ENCODE results near the gene FAP. TPM values are rescaled to one million over a fixed set of nuclear protein-coding genes. Genes with fewer than 3 reads are reported as not detected.

The FAP gene
- total and polyA plus RNA-seq, 9 of the 15 experiments (the other 6 are each of a cell fraction or from before 2014, with no cell fraction given), result not detected

DNA sequence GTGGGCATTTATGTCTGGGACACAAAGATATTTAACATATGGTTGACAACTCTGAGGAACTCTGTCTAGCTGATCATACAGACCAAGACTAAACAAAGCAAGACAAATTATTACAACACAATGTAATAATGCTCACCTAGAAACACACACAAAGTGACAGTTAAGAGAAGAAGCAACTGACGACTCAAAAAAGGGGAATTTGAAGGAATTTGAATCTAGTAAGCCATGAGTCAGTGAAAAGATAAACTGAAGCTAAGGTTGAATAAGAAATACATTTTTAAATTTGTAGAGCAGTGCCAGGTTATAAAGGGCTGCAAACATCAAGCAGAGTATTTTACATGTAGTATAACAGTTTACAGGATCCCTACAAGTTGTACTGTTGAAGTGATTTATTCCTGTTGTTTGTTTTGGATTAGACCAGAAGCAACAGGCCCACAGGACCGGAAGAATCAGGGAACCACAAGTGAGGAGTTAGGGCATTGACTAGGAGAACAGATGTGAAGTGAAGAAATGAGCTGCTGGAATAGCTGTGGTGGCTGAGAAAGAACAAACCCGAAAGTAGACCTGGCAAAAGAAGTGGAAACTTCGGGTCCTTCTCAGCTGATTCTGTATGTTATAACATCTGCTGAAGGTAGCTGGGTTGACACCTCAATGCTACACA lies 39.6 kb upstream of the FAP start:
- Histone ChIP-seq H3K4me1 (replicated peaks in 1 of 2; ENCODE audit: control insufficient read depth in 2 of 2, insufficient read depth in 2 of 2, low read length in 2 of 2) (no peaks in the 10 kb centered on the region), H3K4me3 (no peak overlapping the region), H4K20me1 (replicated peaks; ENCODE audit: control insufficient read depth, insufficient read depth, low read length) (no peaks in the 10 kb centered on the region), H3K9me3 (replicated peaks; ENCODE audit: control insufficient read depth, insufficient read depth, low read depth, low read length) (no peaks in the 10 kb centered on the region), H2AFZ (ENCODE audit: low read depth, low read length) (no peak overlapping the region), H3K27ac (ENCODE audit: extremely low read depth, low read depth, low read length) (no peak overlapping the region), H3K27me3 (ENCODE audit: control insufficient read depth in 2 of 2, insufficient read depth in 2 of 2, low read length in 2 of 2) (no peaks in the 10 kb centered on the region), H3K36me3 (ENCODE audit: control insufficient read depth, insufficient read depth, low read length) (no peaks in the 10 kb centered on the region), H3K9ac (ENCODE audit: insufficient read depth in 1 of 2, low read depth in 2 of 2, low read length in 2 of 2) (no peak overlapping the region), H3K79me2 (ENCODE audit: control insufficient read depth, insufficient read depth, low read length) (no peaks in the 10 kb centered on the region), H3K9me1 (ENCODE audit: control insufficient read depth, insufficient read depth, low read length) (no peaks in the 10 kb centered on the region), H3K4me2 (ENCODE audit: insufficient read depth, low read length) (no peak overlapping the region)
- intact Hi-C loops (cut with micrococcal nuclease) (no loop called here), in situ Hi-C loops (cut with MboI) (no loop called here)
- ChIA-PET POLR2A (no interaction called here), CTCF (ENCODE audit: low intra/inter-chr PET ratio) (no interaction called here)
- WGBS (ENCODE audit: insufficient coverage, low coverage, missing lambda C conversion rate), result 0% methylated on average over 4 of the region's 4 CpGs
- FAIRE-seq, result no peak
- BruUV-seq (replicated peaks), result no TSS peak
- no peak for DNase-seq (ENCODE audit: extremely low read depth in 1 of 4, low spot score in 3 of 4)
- ATAC-seq, result no peak
- no peak for TF ChIP-seq CHD1 (IDR thresholded peaks at IDR 0.05; ENCODE audit: low read length)
- TF ChIP-seq, protein P1, sequence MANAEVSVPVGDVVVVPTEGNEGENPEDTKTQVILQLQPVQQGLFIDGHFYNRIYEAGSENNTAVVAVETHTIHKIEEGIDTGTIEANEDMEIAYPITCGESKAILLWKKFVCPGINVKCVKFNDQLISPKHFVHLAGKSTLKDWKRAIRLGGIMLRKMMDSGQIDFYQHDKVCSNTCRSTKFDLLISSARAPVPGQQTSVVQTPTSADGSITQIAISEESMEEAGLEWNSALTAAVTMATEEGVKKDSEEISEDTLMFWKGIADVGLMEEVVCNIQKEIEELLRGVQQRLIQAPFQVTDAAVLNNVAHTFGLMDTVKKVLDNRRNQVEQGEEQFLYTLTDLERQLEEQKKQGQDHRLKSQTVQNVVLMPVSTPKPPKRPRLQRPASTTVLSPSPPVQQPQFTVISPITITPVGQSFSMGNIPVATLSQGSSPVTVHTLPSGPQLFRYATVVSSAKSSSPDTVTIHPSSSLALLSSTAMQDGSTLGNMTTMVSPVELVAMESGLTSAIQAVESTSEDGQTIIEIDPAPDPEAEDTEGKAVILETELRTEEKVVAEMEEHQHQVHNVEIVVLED (CRISPR knock-in tag; IDR thresholded peaks at IDR 0.05), result no peak
- TF ChIP-seq XRCC5 (IDR thresholded peaks at IDR 0.05; ENCODE audit: low read depth, low read length), result no peak
- TF ChIP-seq EGR1 (conservative IDR thresholded peaks at IDR 0.05), result no peak

DNA sequence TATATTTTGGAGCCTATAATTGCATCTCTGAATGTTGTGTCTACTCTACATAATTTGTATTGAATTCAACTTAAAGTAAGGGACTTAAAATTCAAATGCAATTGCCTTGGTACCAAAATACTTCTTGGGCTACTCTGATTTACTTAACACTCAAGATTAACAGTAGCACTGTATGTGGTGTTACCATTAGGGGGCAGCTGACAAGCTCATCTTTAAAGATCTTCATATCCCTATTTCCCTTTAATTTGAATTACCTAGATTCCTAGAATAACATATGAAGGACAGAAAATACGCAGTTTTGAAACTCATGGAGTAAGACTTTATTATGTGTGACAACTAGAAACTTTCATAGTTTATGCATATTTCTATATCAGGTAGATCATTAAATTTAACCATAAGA lies 37.4 kb upstream of the FAP start:
- no peak overlapping the region for H3K4me2 ChIP-seq (ENCODE audit: insufficient read depth, low read length)
- H3K27ac ChIP-seq (ENCODE audit: extremely low read depth, low read depth, low read length), result no peak overlapping the region
- DNase-seq (ENCODE audit: extremely low read depth in 1 of 4, low spot score in 3 of 4) (no peak), ATAC-seq (no peak), FAIRE-seq (no peak)
- no peak overlapping the region for H3K4me3 ChIP-seq
- H3K79me2 ChIP-seq (ENCODE audit: control insufficient read depth, insufficient read depth, low read length), result no peaks in the 10 kb centered on the region
- H3K9ac ChIP-seq (ENCODE audit: insufficient read depth in 1 of 2, low read depth in 2 of 2, low read length in 2 of 2), result no peak overlapping the region
- POLR2A ChIA-PET, result no interaction called here
- intact Hi-C loops (cut with micrococcal nuclease) (no loop called here), in situ Hi-C loops (cut with MboI) (no loop called here)
- no peaks in the 10 kb centered on the region for H3K9me1 ChIP-seq (ENCODE audit: control insufficient read depth, insufficient read depth, low read length)
- TF ChIP-seq ZNF197 (CRISPR knock-in tag; IDR thresholded peaks at IDR 0.05; ENCODE audit: low read depth) (no peak), SRSF1 (IDR thresholded peaks at IDR 0.05; ENCODE audit: low read depth, low read length) (no peak), ZNF354B (CRISPR knock-in tag; IDR thresholded peaks at IDR 0.05) (no peak), SMAD1 (IDR thresholded peaks at IDR 0.05; ENCODE audit: low read depth, low read length, partially characterized antibody) (no peak), HOXB6 (CRISPR knock-in tag; IDR thresholded peaks at IDR 0.05; ENCODE audit: borderline replicate concordance) (no peak), SMAD3 (CRISPR knock-in tag; conservative IDR thresholded peaks at IDR 0.05) (no peak), ZNF551 (CRISPR knock-in tag; IDR thresholded peaks at IDR 0.05) (no peak), SLC30A9 (CRISPR knock-in tag; IDR thresholded peaks at IDR 0.05) (no peak), EGR1 (conservative IDR thresholded peaks at IDR 0.05) (no peak)
- H3K36me3 ChIP-seq (ENCODE audit: control insufficient read depth, insufficient read depth, low read length), result no peaks in the 10 kb centered on the region
- CTCF ChIA-PET (ENCODE audit: low intra/inter-chr PET ratio), result no interaction called here
- no TSS peak for BruUV-seq (replicated peaks)
- no peaks in the 10 kb centered on the region for H3K27me3 ChIP-seq (ENCODE audit: control insufficient read depth in 2 of 2, insufficient read depth in 2 of 2, low read length in 2 of 2)
- H3K9me3 ChIP-seq (replicated peaks; ENCODE audit: control insufficient read depth, insufficient read depth, low read depth, low read length), result no peaks in the 10 kb centered on the region
- H2AFZ ChIP-seq (ENCODE audit: low read depth, low read length), result no peak overlapping the region
- WGBS (ENCODE audit: insufficient coverage, low coverage, missing lambda C conversion rate), result 0% methylated on average over 1 of the region's 1 CpG
- no peaks in the 10 kb centered on the region for H3K4me1 ChIP-seq (replicated peaks in 1 of 2; ENCODE audit: control insufficient read depth in 2 of 2, insufficient read depth in 2 of 2, low read length in 2 of 2)
- H4K20me1 ChIP-seq (replicated peaks; ENCODE audit: control insufficient read depth, insufficient read depth, low read length), result no peaks in the 10 kb centered on the region

All from K562 (cell line).